GM23248 (cell line): ENCODE measurements around the gene SS18.

Experiments
- EZH2 ChIP-seq: fragments of 200-600 bp; sonication (generic); IDR thresholded peaks from 2 replicates; pipeline ENCODE4 v1.6.1; 2018; ENCODE audit warnings: antibody characterized with exemption, mild to moderate bottlenecking; ENCODE audit not compliant: insufficient read depth, poor library complexity, severe bottlenecking
- EZH2phosphoT487 ChIP-seq: fragments of 200-600 bp; sonication (generic); IDR thresholded peaks from 2 replicates; pipeline ENCODE4 v1.6.1; 2018; ENCODE audit warnings: antibody characterized with exemption, moderate library complexity, mild to moderate bottlenecking, low read depth; ENCODE audit not compliant: insufficient read depth

DNA sequence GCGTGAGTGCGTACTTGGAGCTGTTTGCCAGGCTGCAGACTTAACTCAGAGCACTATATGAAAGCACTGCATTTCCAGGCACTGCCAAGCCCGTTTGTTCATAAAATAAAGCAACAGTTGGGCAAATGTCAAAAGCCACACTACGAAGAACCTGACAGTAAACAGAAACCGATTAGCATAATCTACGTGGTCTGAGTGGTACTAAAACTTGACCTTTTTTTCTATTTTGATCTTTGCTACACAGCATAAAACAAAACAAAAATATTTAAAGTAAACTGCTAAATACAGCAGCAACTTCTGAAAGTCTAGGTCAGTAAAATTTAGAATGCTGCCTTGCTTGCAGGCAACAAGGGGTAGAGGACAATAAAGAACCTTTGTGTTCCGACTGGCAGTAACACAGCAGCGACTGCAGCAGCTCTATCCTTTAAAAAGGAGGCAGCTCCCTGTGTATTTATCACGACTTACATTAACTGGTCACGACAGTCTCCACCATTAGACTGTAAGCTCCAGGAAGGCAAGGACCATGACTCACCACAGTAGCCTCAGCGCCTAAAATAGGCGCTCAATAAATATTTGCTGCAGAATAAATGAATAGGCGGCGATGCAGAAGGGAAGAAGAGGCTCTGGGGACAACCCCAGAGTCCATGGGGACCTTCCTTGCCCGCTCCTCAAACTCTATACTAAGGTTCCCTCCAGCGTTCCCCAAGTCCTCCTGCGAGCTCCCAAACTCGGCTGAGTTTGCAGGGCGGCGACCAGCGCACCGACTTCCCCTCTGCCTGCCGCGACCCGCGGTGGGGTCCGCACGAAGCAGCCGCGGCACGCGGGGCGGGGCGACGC lies 902 bp downstream of the SS18 start:
- TF ChIP-seq EZH2phosphoT487 (no peak), EZH2 (no peak)
